GM18519 (cell line): ENCODE measurements around the gene PELI1.

Experiments used
- ATAC-seq: cut with Tn5 transposase; IDR thresholded peaks from one replicate; pipeline ENCODE4 v1.9.1; 2021; ENCODE audit warnings: mild to moderate bottlenecking, moderate library complexity; ENCODE audit not compliant: unreplicated experiment, low FRiP score

PELI1 gene, protein sequence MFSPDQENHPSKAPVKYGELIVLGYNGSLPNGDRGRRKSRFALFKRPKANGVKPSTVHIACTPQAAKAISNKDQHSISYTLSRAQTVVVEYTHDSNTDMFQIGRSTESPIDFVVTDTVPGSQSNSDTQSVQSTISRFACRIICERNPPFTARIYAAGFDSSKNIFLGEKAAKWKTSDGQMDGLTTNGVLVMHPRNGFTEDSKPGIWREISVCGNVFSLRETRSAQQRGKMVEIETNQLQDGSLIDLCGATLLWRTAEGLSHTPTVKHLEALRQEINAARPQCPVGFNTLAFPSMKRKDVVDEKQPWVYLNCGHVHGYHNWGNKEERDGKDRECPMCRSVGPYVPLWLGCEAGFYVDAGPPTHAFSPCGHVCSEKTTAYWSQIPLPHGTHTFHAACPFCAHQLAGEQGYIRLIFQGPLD

GRCh38 chr2:64144057-64145013 lies at the start of gene PELI1:
Gene PELI1, minus strand, starts transcription at chr2:64144420. Its CDS starts 36,110 bp downstream, at chr2:64108310.
- ATAC-seq: peak; percentile 83

GRCh38 chr2:64193491-64193890 lies 49.3 kb upstream of the PELI1 start:
- no peak for ATAC-seq

DNA sequence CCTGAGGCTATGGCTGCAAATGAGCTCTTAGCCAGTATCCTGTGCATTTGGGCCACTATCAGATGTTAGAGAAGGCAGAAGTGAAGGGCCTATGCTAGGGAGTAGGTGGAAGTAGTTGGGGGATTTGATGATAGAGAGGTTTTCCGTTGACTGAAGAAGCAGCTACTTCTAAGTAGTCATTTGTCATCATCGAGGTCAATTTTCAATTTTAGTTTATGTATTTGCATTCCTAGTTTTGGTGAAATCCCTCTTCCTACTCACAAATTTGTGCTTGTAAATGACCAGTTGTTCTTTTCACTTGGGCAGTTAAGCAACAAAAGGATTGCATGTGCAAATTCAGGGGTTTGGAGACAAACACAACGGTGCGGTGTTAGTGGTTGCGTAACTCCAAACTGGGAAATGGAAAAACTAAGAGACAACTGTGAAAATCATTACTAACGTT lies 48.5 kb upstream of the PELI1 start:
- ATAC-seq: no peak

- ATAC-seq: no peak
These were observed 47.9 kb upstream of the PELI1 start for GRCh38 chr2:64192125-64192479.

- no peak for ATAC-seq
These were observed 45.4 kb upstream of the PELI1 start for GRCh38 chr2:64189586-64189985.

DNA sequence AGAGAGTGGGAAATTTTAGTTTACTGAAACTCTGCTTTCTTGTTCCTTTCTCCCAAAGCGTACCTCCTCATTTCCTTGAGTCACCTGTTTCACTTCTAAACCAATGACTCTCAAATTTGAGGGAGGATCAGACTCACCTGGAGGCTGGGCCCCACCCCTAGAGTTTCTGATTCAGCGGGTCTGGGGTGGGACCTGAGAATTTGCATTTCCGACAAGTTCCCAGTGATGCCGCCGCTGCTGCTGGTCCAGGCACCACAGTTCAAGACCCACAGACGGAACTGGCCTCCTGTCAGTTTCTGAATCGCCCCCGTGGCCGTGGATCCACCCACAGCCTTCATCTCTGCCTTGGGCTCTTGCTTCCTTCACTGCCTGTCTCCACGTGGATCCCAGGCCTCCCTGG lies 44.9 kb upstream of the PELI1 start:
- ATAC-seq: no peak

- ATAC-seq: no peak
These were observed 42.7 kb upstream of the PELI1 start for GRCh38 chr2:64186699-64187605.

DNA sequence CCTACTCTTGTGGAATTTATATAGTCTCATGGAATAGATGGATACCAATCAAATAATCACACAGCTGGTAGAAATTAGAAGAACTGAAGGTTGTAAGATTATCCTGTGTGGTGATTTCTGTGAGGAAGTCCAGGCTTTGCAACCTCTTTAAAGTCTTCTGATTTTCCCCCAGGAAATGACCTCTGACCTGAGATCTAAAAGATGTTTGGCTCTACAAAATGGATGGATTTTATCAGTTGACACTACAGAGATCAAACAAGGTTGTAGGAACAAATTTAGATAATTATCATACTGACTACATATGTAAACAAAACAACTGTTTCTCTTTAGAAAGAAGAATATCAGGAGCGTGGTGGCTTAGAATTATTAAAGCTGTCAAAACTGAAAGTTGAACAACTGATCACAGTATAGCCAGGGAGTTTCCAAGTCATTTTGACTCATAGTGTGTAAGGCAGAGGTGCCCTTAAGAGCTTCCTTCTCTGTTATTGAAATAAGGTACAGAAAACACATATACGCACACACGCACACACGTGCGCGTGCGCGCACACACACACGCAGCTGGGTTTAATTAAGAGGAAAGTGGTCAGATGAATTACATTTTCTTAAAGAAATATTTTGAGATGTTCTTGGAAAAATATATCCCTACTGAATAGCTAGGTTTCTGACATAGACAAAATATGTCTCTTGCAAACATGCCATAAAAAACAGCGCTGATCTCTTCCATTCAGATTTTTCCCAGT lies 35.5 kb upstream of the PELI1 start:
- peak; percentile 71 for ATAC-seq

GRCh38 chr2:64177315-64177714 lies 33.1 kb upstream of the PELI1 start:
- ATAC-seq: no peak

- no peak for ATAC-seq
These were observed 31.4 kb upstream of the PELI1 start for GRCh38 chr2:64175419-64176197.

GRCh38 chr2:64173156-64174135 lies 29.2 kb upstream of the PELI1 start:
- no peak for ATAC-seq

DNA sequence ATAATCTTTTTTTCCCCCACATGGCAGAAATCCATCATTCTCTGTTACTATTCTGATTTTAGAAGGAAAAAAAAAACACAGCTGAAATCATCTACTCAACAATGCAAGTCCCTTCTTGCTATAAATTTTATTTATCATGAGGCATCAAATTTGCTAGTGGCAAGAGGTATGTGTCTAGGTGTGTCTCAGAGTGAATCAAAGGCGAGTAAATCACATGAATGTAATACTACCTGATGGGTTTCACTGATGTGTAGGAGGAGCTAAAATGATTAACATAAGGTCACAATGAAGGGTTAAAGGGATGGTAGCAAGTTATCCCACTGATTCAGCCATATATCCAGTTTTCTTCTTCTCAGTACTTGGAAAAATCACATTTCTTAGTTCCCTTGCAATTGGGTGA lies 24.5 kb upstream of the PELI1 start:
- no peak for ATAC-seq

GRCh38 chr2:64168201-64168600 lies 24.0 kb upstream of the PELI1 start:
- ATAC-seq: no peak

- ATAC-seq: no peak
These were observed 22.6 kb upstream of the PELI1 start for GRCh38 chr2:64166637-64167420.

- no peak for ATAC-seq
These were observed 22.0 kb upstream of the PELI1 start for GRCh38 chr2:64166212-64166611.

DNA sequence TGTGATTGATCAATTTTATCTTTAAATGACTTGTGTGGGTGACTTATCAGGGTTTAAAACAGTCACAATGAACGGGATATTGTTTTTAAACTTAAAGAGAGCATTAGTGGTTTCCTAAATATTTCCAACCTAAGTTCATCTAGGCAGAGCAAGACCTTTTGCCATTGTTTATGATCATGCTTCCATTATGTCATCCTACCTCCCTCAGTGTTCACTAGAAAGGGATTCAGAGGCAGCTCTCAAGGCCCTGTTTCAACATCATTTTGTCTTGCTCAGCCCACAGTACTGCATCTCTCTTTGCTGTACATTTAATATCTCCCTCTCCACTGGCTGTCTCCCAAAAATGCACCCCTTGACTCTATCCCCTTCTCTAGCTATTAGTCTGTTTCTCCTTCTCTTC lies 21.5 kb upstream of the PELI1 start:
- ATAC-seq: no peak

- no peak for ATAC-seq
These were observed 20.4 kb upstream of the PELI1 start for GRCh38 chr2:64164629-64165028.
